ENCODE data around the gene RNU7-1. TPM values are rescaled to one million over a fixed set of nuclear protein-coding genes. Genes with fewer than 3 reads are reported as not detected.

The RNU7-1 gene
- polyA plus RNA-seq, 2 of the 4 experiments (the other 2 are of a cell fraction) = not detected

DNA sequence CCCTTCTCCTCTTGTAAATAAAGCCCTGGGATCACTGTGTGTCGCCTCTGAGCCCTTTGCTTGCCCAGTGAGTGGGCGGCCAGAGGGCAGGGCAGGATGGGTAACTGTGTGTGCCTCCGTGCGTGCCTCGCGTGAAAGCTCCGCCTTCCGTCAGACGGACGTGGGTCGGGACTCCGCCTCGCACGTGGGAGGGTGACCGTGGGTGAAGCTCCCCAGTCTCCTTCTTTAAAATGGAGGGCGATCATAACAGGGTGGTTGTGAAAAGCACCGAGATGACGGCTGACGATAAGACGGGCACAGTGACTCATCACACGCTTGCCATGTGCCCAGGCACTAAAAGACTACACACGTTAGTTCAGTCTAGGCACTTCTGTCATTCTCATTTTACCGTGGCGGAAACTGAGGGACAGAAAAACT is 17.7 kb downstream of the RNU7-1 start:
- ChIA-PET CTCF (interaction anchor here (0.6 to 11.2 kb wide), 20 partner anchors 9 to 207 kb away, joined by 3 to 354 read pairs (median 4); partner anchors contain the start of genes C12orf57, PTPN6, RNU7-1 and SPSB2), POLR2A (interaction anchor here (1.0 to 9.0 kb wide), 8 partner anchors 8 to 238 kb away, joined by 3 to 174 read pairs (median 4); partner anchors contain the start of genes C12orf57, COPS7A, EMG1 and PHB2)
- no peaks in the 10 kb centered on the region for H3K9me3 ChIP-seq
- ATAC-seq (peak in 1 of 2 experiments; percentile 0; a peak in 2 of 6 replicates), FAIRE-seq (no peak), DNase-seq (ENCODE audit: low read depth in 1 of 2, low spot score in 1 of 2) (no peak)
- peak overlapping the region; percentile 89 to 99 for H3K27ac ChIP-seq
- WGBS (ENCODE audit: missing lambda C conversion rate) = 74% methylated on average over 24 of the region's 24 CpGs
- H3K4me2 ChIP-seq = peak overlapping the region; percentile 59
- H3K4me3 ChIP-seq = peak overlapping the region; percentile 15; the same call in 1 of the 3 replicates
- TF ChIP-seq TP53 (CRISPR knock-in tag; IDR thresholded peaks at IDR 0.05) (0 out of 2 replicates have a peak, but pooled peaks have one; percentile 12), RCOR1 (IDR thresholded peaks at IDR 0.05; ENCODE audit: low read depth, low read length) (no peak), FOSL2 (IDR thresholded peaks at IDR 0.05) (no peak), FOSL2 (CRISPR knock-in tag; IDR thresholded peaks at IDR 0.05) (peak; percentile 73), GATA3 (IDR thresholded peaks at IDR 0.05; ENCODE audit: borderline replicate concordance) (peak; percentile 33; the same call in 1 of the 2 replicates)
- peaks cover 37% of the 10 kb centered on the region for H3K4me1 ChIP-seq

DNA sequence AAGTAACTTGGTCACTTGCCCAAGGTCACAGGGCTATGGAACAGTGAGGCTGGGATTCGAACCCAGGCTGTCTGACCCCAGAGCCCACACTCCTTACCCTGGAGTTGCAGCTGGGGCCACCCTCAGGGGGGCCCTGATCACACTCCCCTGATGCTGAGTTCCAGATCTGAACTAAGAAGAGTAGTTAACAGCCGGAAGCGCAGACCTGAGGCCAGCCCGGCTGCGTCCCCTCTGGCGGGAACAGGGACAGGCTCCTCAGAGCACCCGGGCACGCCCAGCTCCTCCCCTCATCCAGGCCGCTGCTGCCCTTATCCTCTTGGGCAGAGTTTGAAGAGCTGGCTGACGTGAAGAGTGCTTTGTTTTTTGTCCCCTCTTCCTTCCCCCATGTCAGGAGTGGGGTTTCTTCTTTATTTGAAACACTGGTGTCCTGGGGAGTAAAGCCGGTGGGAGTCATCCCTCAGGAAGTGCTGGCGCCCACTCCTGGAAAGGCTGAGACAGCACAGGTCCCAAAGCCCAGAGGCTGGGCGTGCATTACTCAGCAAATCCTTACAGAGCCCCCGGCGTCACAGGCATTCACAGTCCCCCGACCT is 18.2 kb downstream of the RNU7-1 start:
- FAIRE-seq = no peak
- ATAC-seq = peak; percentile 65 to 82
- 21% methylated on average over 16 of the region's 16 CpGs for WGBS (ENCODE audit: missing lambda C conversion rate)
- Histone ChIP-seq H3K4me1 (peaks cover 37% of the 10 kb centered on the region), H3K9me3 (no peaks in the 10 kb centered on the region), H3K27ac (peak overlapping the region; percentile 89 to 99), H3K4me2 (peak overlapping the region; percentile 59), H3K4me3 (peak overlapping the region; percentile 15; the same call in 1 of the 3 replicates)
- CTCF ChIA-PET = interaction anchor here (0.6 to 11.2 kb wide), 21 partner anchors 9 to 208 kb away, joined by 3 to 354 read pairs (median 4); partner anchors contain the start of genes C12orf57, PTPN6, RNU7-1 and SPSB2
- POLR2A ChIA-PET = interaction anchor here (1.0 to 9.0 kb wide), 10 partner anchors 8 to 238 kb away, joined by 3 to 174 read pairs (median 4); partner anchors contain the start of genes C12orf57, C1S, COPS7A and EMG1
- DNase-seq (ENCODE audit: low read depth in 1 of 2, low spot score in 1 of 2) = peak; percentile 85 to 89
- TF ChIP-seq JUN (IDR thresholded peaks at IDR 0.05) (peak in 1 of 2 experiments; percentile 35; a peak in 2 of 5 replicates), CEBPB (IDR thresholded peaks at IDR 0.05) (no peak), CHD4 (IDR thresholded peaks at IDR 0.05; ENCODE audit: borderline replicate concordance) (no peak), GATA3 (IDR thresholded peaks at IDR 0.05; ENCODE audit: borderline replicate concordance) (no peak), SMC3 (IDR thresholded peaks at IDR 0.05) (peak; percentile 40; the same call in 1 of the 3 replicates), CBX2 (IDR thresholded peaks at IDR 0.05; ENCODE audit: borderline replicate concordance, low read depth) (no peak), BHLHE40 (IDR thresholded peaks at IDR 0.05; ENCODE audit: low read depth, low read length) (no peak), FOSB (CRISPR knock-in tag; IDR thresholded peaks at IDR 0.05) (no peak), CHD2 (IDR thresholded peaks at IDR 0.05; ENCODE audit: low read length, partially characterized antibody) (no peak), RARB (CRISPR knock-in tag; IDR thresholded peaks at IDR 0.05) (no peak), RFX5 (IDR thresholded peaks at IDR 0.05) (no peak), ZNF302 (CRISPR knock-in tag; IDR thresholded peaks at IDR 0.05) (no peak), RAD21 (conservative IDR thresholded peaks at IDR 0.05 in 1 of 2, IDR thresholded peaks at IDR 0.05 in 1 of 2) (peak in 1 of 2 experiments; percentile 41; a peak in 2 of 5 replicates), PHF8 (IDR thresholded peaks at IDR 0.05; ENCODE audit: borderline replicate concordance, low read depth) (no peak), KDM1A (IDR thresholded peaks at IDR 0.05; ENCODE audit: low read depth) (no peak), ESRRA (IDR thresholded peaks at IDR 0.05; ENCODE audit: borderline replicate concordance, low read length) (no peak), HOXB5 (CRISPR knock-in tag; IDR thresholded peaks at IDR 0.05) (no peak), HEYL (CRISPR knock-in tag; IDR thresholded peaks at IDR 0.05) (no peak), EHF (CRISPR knock-in tag; IDR thresholded peaks at IDR 0.05) (no peak), NPAS2 (CRISPR knock-in tag; IDR thresholded peaks at IDR 0.05; ENCODE audit: borderline replicate concordance) (no peak), KDM5A (IDR thresholded peaks at IDR 0.05) (no peak)
- TF ChIP-seq, protein P1, sequence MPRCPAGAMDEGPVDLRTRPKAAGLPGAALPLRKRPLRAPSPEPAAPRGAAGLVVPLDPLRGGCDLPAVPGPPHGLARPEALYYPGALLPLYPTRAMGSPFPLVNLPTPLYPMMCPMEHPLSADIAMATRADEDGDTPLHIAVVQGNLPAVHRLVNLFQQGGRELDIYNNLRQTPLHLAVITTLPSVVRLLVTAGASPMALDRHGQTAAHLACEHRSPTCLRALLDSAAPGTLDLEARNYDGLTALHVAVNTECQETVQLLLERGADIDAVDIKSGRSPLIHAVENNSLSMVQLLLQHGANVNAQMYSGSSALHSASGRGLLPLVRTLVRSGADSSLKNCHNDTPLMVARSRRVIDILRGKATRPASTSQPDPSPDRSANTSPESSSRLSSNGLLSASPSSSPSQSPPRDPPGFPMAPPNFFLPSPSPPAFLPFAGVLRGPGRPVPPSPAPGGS (IDR thresholded peaks at IDR 0.05) = no peak
- TF ChIP-seq, protein P2, sequence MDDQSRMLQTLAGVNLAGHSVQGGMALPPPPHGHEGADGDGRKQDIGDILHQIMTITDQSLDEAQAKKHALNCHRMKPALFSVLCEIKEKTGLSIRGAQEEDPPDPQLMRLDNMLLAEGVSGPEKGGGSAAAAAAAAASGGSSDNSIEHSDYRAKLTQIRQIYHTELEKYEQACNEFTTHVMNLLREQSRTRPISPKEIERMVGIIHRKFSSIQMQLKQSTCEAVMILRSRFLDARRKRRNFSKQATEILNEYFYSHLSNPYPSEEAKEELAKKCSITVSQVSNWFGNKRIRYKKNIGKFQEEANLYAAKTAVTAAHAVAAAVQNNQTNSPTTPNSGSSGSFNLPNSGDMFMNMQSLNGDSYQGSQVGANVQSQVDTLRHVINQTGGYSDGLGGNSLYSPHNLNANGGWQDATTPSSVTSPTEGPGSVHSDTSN (IDR thresholded peaks at IDR 0.05) = no peak; the same call in 1 of the 2 replicates
- TF ChIP-seq, protein P3, sequence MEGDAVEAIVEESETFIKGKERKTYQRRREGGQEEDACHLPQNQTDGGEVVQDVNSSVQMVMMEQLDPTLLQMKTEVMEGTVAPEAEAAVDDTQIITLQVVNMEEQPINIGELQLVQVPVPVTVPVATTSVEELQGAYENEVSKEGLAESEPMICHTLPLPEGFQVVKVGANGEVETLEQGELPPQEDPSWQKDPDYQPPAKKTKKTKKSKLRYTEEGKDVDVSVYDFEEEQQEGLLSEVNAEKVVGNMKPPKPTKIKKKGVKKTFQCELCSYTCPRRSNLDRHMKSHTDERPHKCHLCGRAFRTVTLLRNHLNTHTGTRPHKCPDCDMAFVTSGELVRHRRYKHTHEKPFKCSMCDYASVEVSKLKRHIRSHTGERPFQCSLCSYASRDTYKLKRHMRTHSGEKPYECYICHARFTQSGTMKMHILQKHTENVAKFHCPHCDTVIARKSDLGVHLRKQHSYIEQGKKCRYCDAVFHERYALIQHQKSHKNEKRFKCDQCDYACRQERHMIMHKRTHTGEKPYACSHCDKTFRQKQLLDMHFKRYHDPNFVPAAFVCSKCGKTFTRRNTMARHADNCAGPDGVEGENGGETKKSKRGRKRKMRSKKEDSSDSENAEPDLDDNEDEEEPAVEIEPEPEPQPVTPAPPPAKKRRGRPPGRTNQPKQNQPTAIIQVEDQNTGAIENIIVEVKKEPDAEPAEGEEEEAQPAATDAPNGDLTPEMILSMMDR (IDR thresholded peaks at IDR 0.05) = peak; percentile 61
- TF ChIP-seq, protein P4, sequence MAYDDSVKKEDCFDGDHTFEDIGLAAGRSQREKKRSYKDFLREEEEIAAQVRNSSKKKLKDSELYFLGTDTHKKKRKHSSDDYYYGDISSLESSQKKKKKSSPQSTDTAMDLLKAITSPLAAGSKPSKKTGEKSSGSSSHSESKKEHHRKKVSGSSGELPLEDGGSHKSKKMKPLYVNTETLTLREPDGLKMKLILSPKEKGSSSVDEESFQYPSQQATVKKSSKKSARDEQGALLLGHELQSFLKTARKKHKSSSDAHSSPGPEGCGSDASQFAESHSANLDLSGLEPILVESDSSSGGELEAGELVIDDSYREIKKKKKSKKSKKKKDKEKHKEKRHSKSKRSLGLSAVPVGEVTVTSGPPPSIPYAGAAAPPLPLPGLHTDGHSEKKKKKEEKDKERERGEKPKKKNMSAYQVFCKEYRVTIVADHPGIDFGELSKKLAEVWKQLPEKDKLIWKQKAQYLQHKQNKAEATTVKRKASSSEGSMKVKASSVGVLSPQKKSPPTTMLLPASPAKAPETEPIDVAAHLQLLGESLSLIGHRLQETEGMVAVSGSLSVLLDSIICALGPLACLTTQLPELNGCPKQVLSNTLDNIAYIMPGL (CRISPR knock-in tag; IDR thresholded peaks at IDR 0.05; ENCODE audit: borderline replicate concordance) = no peak
- TF ChIP-seq, protein P5, sequence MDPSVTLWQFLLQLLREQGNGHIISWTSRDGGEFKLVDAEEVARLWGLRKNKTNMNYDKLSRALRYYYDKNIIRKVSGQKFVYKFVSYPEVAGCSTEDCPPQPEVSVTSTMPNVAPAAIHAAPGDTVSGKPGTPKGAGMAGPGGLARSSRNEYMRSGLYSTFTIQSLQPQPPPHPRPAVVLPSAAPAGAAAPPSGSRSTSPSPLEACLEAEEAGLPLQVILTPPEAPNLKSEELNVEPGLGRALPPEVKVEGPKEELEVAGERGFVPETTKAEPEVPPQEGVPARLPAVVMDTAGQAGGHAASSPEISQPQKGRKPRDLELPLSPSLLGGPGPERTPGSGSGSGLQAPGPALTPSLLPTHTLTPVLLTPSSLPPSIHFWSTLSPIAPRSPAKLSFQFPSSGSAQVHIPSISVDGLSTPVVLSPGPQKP (IDR thresholded peaks at IDR 0.05; ENCODE audit: low read depth, low read length) = no peak

All from A549 (cell line).